ENCODE results near the gene CUEDC1. TPM values are rescaled to one million over a fixed set of nuclear protein-coding genes. Genes with fewer than 3 reads are reported as not detected.

CUEDC1 gene
- total and polyA plus RNA-seq, 2 of the 13 experiments (the other 11 are each of a cell fraction or from before 2014, with no cell fraction given) = 7.4 to 12.9 TPM

GRCh38 chr17:57855391-57856035, 99.7 kb downstream of the CUEDC1 start (continued):
- no peak for TF ChIP-seq ZNF674 (CRISPR knock-in tag; IDR thresholded peaks at IDR 0.05; ENCODE audit: low read depth)
- TF ChIP-seq ZNF598 (CRISPR knock-in tag; IDR thresholded peaks at IDR 0.05; ENCODE audit: borderline replicate concordance) = 0 out of 2 replicates have a peak, but pooled peaks have one; percentile 46
- TF ChIP-seq ZBED4 (CRISPR knock-in tag; IDR thresholded peaks at IDR 0.05; ENCODE audit: borderline replicate concordance) = peak; percentile 74; the same call in 1 of the 2 replicates
- TF ChIP-seq ZNF557 (CRISPR knock-in tag; IDR thresholded peaks at IDR 0.05) = no peak
- TF ChIP-seq ZNF318 (CRISPR knock-in tag; IDR thresholded peaks at IDR 0.05) = no peak; the same call in 1 of the 2 replicates
- no peak for TF ChIP-seq CSRNP2 (CRISPR knock-in tag; conservative IDR thresholded peaks at IDR 0.05; ENCODE audit: low read depth)
- no peak for TF ChIP-seq ZBTB39 (CRISPR knock-in tag; IDR thresholded peaks at IDR 0.05)
- TF ChIP-seq ZGPAT (CRISPR knock-in tag; IDR thresholded peaks at IDR 0.05) = peak; percentile 76
- no peak for TF ChIP-seq MBD4 (IDR thresholded peaks at IDR 0.05; ENCODE audit: borderline replicate concordance, low read length)
- TF ChIP-seq RFX1 (IDR thresholded peaks at IDR 0.05) = no peak
- TF ChIP-seq TARDBP (CRISPR knock-in tag; IDR thresholded peaks at IDR 0.05) = peak; percentile 90; the same call in 1 of the 2 replicates

Measured in HepG2 (cell line).